Breast epithelium (tissue), 4 donors: ENCODE results near the gene GRAP. TPM values are rescaled to one million over a fixed set of nuclear protein-coding genes. Genes with fewer than 3 reads are reported as not detected.

Source experiments
- DNase-seq, 2 donors: peaks; one replicate each; pipeline ENCODE4 v3.0.0-alpha.2; 2019; ENCODE audit warnings: low spot score in 2 of 2
- H3K27ac ChIP-seq, 2 donors: fragments of 200-600 bp; sonication (generic) in 1 of 2; one replicate each; pipeline ENCODE4 v1.5.1; 2016 to 2019; ENCODE audit warnings: mild to moderate bottlenecking in 1 of 2
- H3K27me3 ChIP-seq, 2 donors: fragments of 200-600 bp; sonication (generic) in 1 of 2; one replicate each; pipeline versions ENCODE4 v1.5.1 to v1.6.0; 2017 to 2019; ENCODE audit warnings: control low read depth in 1 of 2, mild to moderate bottlenecking in 1 of 2
- H3K36me3 ChIP-seq: fragments of 200-600 bp; one replicate; pipeline ENCODE4 v1.5.1; 2019
- H3K4me1 ChIP-seq, 2 donors: fragments of 200-600 bp; sonication (generic); one replicate each; pipeline ENCODE4 v1.5.1; 2016 to 2019; ENCODE audit warnings: control low read depth in 1 of 2
- H3K4me3 ChIP-seq, 3 donors: fragments of 200-600 bp; sonication (generic); 1 replicate in 2 of 3; 2 replicates in 1 of 3; pipeline ENCODE4 v1.5.1; 2016 to 2019; ENCODE audit warnings: mild to moderate bottlenecking in 3 of 3, moderate library complexity in 2 of 3
- H3K9me3 ChIP-seq, 2 donors: fragments of 200-600 bp; sonication (generic) in 1 of 2; one replicate each; pipeline ENCODE4 v1.5.1; 2016 to 2019; ENCODE audit warnings: control low read depth in 1 of 2
- CTCF ChIP-seq, 3 donors: fragments of 450-650 bp; IDR thresholded peaks; one replicate each; pipeline ENCODE4 v1.5.1; 2016 to 2017; ENCODE audit warnings: antibody characterized with exemption in 3 of 3, mild to moderate bottlenecking in 3 of 3, moderate library complexity in 3 of 3
- POLR2A ChIP-seq: fragments of 450-650 bp; IDR thresholded peaks from one replicate; pipeline ENCODE4 v1.6.1; 2016; ENCODE audit warnings: antibody characterized with exemption, mild to moderate bottlenecking, moderate library complexity
- POLR2AphosphoS5 ChIP-seq, 3 donors: sonication (generic); formaldehyde crosslinking; IDR thresholded peaks; one replicate each; pipeline ENCODE4 v1.6.1; 2017; ENCODE audit warnings: antibody characterized with exemption in 3 of 3
- intact Hi-C: fragments of 100-400 bp; cut with DNase I; formaldehyde crosslinking; loops from one replicate; pipeline ENCODE4 v1.15.1; 2023; ENCODE audit warnings: low total_unique reads
- total RNA-seq, 3 donors: library from RNA; depleted of rRNA; stranded (reverse); fragments of >200 nt; gene quantifications; one replicate each; pipeline ENCODE4 v1.1.0, GENCODE V29; 2016

GRAP gene
- total RNA-seq, 3 donors from 2014 or later = 1.8 to 9.8 (median 2.2) TPM

GRCh38 chr17:19013226-19013625 lies 33.5 kb downstream of the GRAP start:
- H3K4me1 ChIP-seq = no peaks in the 10 kb centered on the region
- H3K9me3 ChIP-seq = no peaks in the 10 kb centered on the region
- H3K27ac ChIP-seq = no peak overlapping the region
- no peak for TF ChIP-seq POLR2AphosphoS5 (IDR thresholded peaks at IDR 0.05)
- no peak for TF ChIP-seq POLR2A
- no peak for TF ChIP-seq CTCF (IDR thresholded peaks at IDR 0.05)
- no peak for DNase-seq
- H3K27me3 ChIP-seq = no peaks in the 10 kb centered on the region
- H3K4me3 ChIP-seq = no peak overlapping the region
- no peaks in the 10 kb centered on the region for H3K36me3 ChIP-seq
- intact Hi-C loops = no loop called here

- TF ChIP-seq CTCF (IDR thresholded peaks at IDR 0.05) (no peak), POLR2A (no peak), POLR2AphosphoS5 (IDR thresholded peaks at IDR 0.05) (no peak)
- intact Hi-C loops = no loop called here
- Histone ChIP-seq H3K4me3 (no peak overlapping the region), H3K9me3 (no peaks in the 10 kb centered on the region), H3K4me1 (no peaks in the 10 kb centered on the region), H3K27me3 (no peaks in the 10 kb centered on the region), H3K27ac (no peak overlapping the region), H3K36me3 (no peaks in the 10 kb centered on the region)
- DNase-seq = no peak
Observed at GRCh38 chr17:19012171-19013080, 34.3 kb downstream of the GRAP start.

- H3K9me3 ChIP-seq = no peaks in the 10 kb centered on the region
- TF ChIP-seq POLR2AphosphoS5 (IDR thresholded peaks at IDR 0.05) (no peak), POLR2A (no peak), CTCF (IDR thresholded peaks at IDR 0.05) (no peak)
- no peak overlapping the region for H3K4me3 ChIP-seq
- H3K27ac ChIP-seq = no peak overlapping the region
- no peaks in the 10 kb centered on the region for H3K4me1 ChIP-seq
- no peak for DNase-seq
- intact Hi-C loops = no loop called here
- H3K27me3 ChIP-seq = no peaks in the 10 kb centered on the region
- no peaks in the 10 kb centered on the region for H3K36me3 ChIP-seq
Observed at GRCh38 chr17:19011581-19011980, 35.2 kb downstream of the GRAP start.

- DNase-seq = no peak
- Histone ChIP-seq H3K36me3 (no peaks in the 10 kb centered on the region), H3K9me3 (no peaks in the 10 kb centered on the region), H3K4me3 (no peak overlapping the region), H3K27me3 (no peaks in the 10 kb centered on the region), H3K4me1 (no peaks in the 10 kb centered on the region), H3K27ac (no peak overlapping the region)
- no peak for TF ChIP-seq POLR2AphosphoS5 (IDR thresholded peaks at IDR 0.05)
- no peak for TF ChIP-seq CTCF (IDR thresholded peaks at IDR 0.05)
- no peak for TF ChIP-seq POLR2A
- intact Hi-C loops = no loop called here
Observed at GRCh38 chr17:19010729-19011505, 35.8 kb downstream of the GRAP start.

- TF ChIP-seq POLR2A (no peak), POLR2AphosphoS5 (IDR thresholded peaks at IDR 0.05) (no peak), CTCF (IDR thresholded peaks at IDR 0.05) (no peak)
- intact Hi-C loops = no loop called here
- Histone ChIP-seq H3K4me3 (no peak overlapping the region), H3K9me3 (no peaks in the 10 kb centered on the region), H3K36me3 (no peaks in the 10 kb centered on the region), H3K27ac (no peak overlapping the region), H3K4me1 (no peaks in the 10 kb centered on the region), H3K27me3 (no peaks in the 10 kb centered on the region)
- DNase-seq = no peak
Observed at GRCh38 chr17:19009970-19010369, 36.8 kb downstream of the GRAP start.
